Activated CD4-positive, alpha-beta T cell treated with anti-CD3 and anti-CD28 coated beads, Interleukin-2, amount 50 U/mL, for 4 hours (primary cell): ENCODE data around the gene ADGRB2.

Experiments used
- DNase-seq, 2 experiments: peaks; one replicate each; pipeline ENCODE4 v3.0.0-alpha.2; 2020

Gene ADGRB2

GRCh38 chr1:31764312-31765040 is at the start of gene ADGRB2:
Gene ADGRB2, minus strand, starts transcription at chr1:31764340. Its CDS starts 7,119 bp downstream, at chr1:31757221.
- no peak for DNase-seq

- DNase-seq, result no peak
Observed at GRCh38 chr1:31812158-31812829, 48.2 kb upstream of the ADGRB2 start.

GRCh38 chr1:31811605-31812004 is 47.5 kb upstream of the ADGRB2 start:
- DNase-seq, result no peak

GRCh38 chr1:31809698-31810097 is 45.6 kb upstream of the ADGRB2 start:
- DNase-seq, result no peak

GRCh38 chr1:31807273-31808048 is 43.3 kb upstream of the ADGRB2 start:
- no peak for DNase-seq

GRCh38 chr1:31805318-31805717 is 41.2 kb upstream of the ADGRB2 start:
- no peak for DNase-seq

GRCh38 chr1:31804098-31804497 is 40.0 kb upstream of the ADGRB2 start:
- no peak for DNase-seq

GRCh38 chr1:31803610-31804009 is 39.5 kb upstream of the ADGRB2 start:
- no peak for DNase-seq

- no peak for DNase-seq
Observed at GRCh38 chr1:31802190-31803150, 38.3 kb upstream of the ADGRB2 start.

- no peak for DNase-seq
Observed at GRCh38 chr1:31801458-31801857, 37.3 kb upstream of the ADGRB2 start.

- no peak for DNase-seq
Observed at GRCh38 chr1:31800674-31800967, 36.5 kb upstream of the ADGRB2 start.

GRCh38 chr1:31799895-31800673 is 35.9 kb upstream of the ADGRB2 start:
- no peak for DNase-seq

GRCh38 chr1:31799196-31799894 is 35.2 kb upstream of the ADGRB2 start:
- DNase-seq, result no peak

- DNase-seq, result no peak
Observed at GRCh38 chr1:31798433-31799195, 34.5 kb upstream of the ADGRB2 start.

GRCh38 chr1:31798086-31798432 is 33.9 kb upstream of the ADGRB2 start:
- no peak for DNase-seq

GRCh38 chr1:31797216-31797615 is 33.1 kb upstream of the ADGRB2 start:
- no peak for DNase-seq

- DNase-seq, result no peak
Observed at GRCh38 chr1:31796707-31797106, 32.6 kb upstream of the ADGRB2 start.

GRCh38 chr1:31795801-31796621 is 31.9 kb upstream of the ADGRB2 start:
- no peak for DNase-seq

GRCh38 chr1:31795096-31795675 is 31.0 kb upstream of the ADGRB2 start:
- no peak for DNase-seq
